Left lobe of liver (tissue), 2 donors: Measurements from ENCODE around the gene HBM. TPM values are rescaled to one million over a fixed set of nuclear protein-coding genes. Genes with fewer than 3 reads are reported as not detected.
"Not testable (repeated sequence)": the region's sequence is repeated elsewhere in the genome, so short reads cannot be mapped to it uniquely, and the experiment has no call there.

Experiments used
- ATAC-seq: fragments of 200-7000 bp; cut with Tn5 transposase; one replicate; pipeline ENCODE4 v1.9.1; 2020; ENCODE audit warnings: mild to moderate bottlenecking, moderate library complexity
- DNase-seq: peaks from one replicate; pipeline ENCODE4 v3.0.0-alpha.2; 2020; ENCODE audit warnings: low spot score
- total RNA-seq: library from RNA; stranded (reverse); gene quantifications from one replicate; pipeline ENCODE4 v1.2.1, GENCODE V29; 2021
- donor health status: DM: no; HTN: no; CAD: no; lungs with moderate emphysema.
- donor health status: DM: no; HTN: yes; CAD: no.

The HBM gene
- total RNA-seq, 1 donor from 2014 or later: 0.40 TPM

GRCh38 chr16:180681-181564 is 15.1 kb downstream of the HBM start:
- ATAC-seq (peak; percentile 45), DNase-seq (no peak)

DNA sequence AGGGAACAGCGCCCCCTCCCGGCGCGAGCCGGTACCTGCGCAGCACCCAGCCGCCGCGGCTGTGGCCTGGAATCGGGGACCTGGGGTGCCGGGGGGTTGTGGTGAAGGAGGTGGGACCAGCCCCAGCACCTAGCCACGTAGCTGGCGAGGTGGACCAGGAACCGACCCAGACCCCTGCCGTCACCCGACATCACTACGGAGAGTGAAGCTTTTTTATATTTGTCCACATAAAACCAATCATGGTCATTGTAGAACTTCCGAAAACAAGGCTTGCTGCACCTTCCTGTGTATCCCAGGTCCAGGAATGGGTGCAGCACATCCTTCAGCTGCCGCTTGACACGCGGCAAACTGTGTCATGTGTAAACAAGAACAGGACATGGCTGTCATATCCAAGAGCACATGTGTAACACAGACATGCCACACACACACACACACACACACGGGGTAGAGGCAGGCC is 15.8 kb downstream of the HBM start:
- DNase-seq (peak; percentile 72), ATAC-seq (peak; percentile 93)

- ATAC-seq (no peak), DNase-seq (no peak)
These were observed 17.2 kb downstream of the HBM start for GRCh38 chr16:183005-183404.

- no peak for DNase-seq
- no peak for ATAC-seq
These were observed 19.4 kb downstream of the HBM start for GRCh38 chr16:185213-185612.

- DNase-seq (no peak), ATAC-seq (no peak)
These were observed 19.9 kb downstream of the HBM start for GRCh38 chr16:185691-186090.

DNA sequence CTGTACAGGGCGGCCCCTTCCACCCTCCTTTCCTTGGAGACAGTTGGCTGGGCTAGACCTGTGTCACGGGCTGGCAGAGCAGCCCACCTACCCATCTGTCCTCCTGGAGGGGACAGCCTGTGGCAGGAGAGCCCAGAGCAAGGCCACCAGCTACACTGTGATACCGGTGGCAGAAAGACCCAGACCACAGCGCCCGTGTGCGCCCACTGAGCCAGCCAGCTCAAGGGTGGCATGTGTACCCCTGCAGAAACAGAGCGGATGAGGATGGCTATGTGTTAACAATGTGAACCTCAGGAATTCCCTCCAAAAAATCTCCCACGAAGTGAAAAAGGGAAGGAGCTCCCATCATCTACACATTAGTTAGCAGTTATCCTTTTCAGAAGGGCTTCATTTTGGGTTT is 21.6 kb downstream of the HBM start:
- DNase-seq (no peak), ATAC-seq (no peak)

GRCh38 chr16:188674-189073 is 22.9 kb downstream of the HBM start:
- no peak for DNase-seq
- peak; percentile 38 for ATAC-seq

GRCh38 chr16:189604-190186 is 23.9 kb downstream of the HBM start:
- DNase-seq (no peak), ATAC-seq (no peak)

DNA sequence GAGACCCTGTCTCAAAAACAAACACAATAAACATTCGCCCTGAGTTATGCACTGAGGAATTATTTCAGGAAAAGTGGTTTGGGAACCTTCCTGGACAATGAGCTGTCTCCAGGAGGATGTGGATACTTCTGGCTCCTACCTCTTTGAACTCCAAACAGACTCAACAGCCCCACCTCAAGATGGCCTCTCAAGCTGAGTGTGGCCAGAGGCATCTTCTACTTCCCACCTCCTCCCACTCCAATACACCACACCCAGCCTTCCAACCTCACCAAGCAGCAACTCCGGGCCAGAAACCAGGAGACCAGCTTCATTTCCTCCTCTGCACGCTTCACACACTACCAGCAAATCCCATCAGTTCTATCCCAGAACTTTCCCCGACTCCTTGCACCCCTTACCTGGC is 26.1 kb downstream of the HBM start:
- no peak for DNase-seq
- ATAC-seq: no peak

DNA sequence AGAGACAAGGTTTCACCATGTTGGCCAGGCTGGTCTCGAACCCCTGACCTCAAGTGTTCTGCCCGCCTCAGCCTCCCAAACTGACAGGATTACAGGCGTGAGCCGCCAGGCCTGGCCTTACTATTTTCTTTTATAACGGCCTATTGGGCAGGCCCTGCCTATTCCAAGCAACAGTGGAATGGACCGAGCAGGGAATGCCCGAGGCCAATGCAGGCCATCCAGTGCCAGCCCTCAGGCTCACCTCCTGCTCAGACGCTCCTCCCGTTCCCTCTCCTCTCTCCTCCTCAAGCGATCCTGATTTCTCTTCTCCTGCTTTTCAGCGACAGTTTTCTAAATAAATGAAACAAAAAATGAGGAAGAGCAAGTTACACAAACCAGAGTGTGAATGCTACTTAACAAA is 26.9 kb downstream of the HBM start:
- ATAC-seq (no peak), DNase-seq (no peak)

DNA sequence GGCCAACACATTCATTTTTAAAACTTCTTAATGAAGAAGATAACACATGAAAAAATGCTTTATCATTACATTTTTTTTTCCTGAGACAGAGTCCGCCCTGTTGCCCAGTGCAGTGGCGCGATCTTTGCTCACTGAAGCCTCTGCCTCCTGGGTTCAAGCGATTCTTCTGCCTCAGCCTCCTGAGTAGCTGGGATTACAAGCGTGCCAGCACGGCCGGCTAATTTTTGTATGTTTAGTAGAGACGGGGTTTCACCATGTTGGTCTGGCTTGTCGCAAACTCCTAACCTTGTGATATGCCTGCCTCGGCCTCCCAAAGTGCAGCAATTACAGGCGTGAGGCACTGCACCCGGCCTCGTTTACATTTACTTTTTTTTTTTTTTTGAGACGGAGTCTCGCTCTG is 27.7 kb downstream of the HBM start:
- no peak for ATAC-seq
- DNase-seq: no peak

GRCh38 chr16:194516-194915 is 28.7 kb downstream of the HBM start:
- no peak for DNase-seq

GRCh38 chr16:200388-200787 is 34.6 kb downstream of the HBM start:
- ATAC-seq (no peak), DNase-seq (no peak)

More at GRCh38 chr16:194516-194915, 28.7 kb downstream of the HBM start:
- no peak for ATAC-seq

DNA sequence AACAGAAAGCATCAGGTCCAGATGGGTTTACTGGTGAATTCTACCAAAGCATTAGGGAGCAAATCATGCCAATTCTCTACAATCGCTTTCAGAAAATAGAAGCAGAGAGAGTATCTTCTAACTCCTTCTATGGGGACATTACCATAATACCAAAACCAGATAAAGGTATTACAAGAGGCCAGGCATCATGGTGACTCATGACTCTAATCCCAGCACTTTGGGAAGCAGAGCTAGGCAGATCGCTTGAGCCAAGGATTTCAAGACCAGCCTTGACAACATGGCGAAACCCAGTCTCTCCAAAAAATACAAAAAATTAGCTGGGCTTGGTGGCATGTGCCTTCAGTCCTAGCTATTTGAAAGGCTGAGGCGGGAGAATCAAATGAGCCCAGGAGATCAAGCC is 37.5 kb downstream of the HBM start:
- ATAC-seq (no peak), DNase-seq (no peak)

DNA sequence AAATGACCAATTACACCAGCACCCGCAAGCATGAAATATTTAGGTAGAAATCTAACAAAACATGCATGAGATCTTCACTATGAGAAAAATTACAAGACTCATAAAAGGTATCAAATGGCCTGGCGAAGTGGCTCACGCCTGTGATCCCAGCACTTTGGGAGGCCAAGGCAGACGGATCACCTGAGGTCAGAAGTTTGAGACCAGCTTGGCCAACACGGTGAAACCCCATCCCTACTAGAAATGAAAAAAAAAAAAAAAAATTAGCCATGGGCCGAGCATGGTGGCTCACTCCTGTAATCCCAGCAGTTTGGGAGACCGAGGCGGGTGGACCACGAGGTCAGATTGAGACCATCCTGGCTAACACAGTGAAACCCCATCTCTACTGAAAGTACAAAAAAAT is 38.3 kb downstream of the HBM start:
- ATAC-seq, DNase-seq: not testable (repeated sequence)

- not testable (repeated sequence) for ATAC-seq, DNase-seq
These were observed 43.6 kb downstream of the HBM start for GRCh38 chr16:209359-209758.

DNA sequence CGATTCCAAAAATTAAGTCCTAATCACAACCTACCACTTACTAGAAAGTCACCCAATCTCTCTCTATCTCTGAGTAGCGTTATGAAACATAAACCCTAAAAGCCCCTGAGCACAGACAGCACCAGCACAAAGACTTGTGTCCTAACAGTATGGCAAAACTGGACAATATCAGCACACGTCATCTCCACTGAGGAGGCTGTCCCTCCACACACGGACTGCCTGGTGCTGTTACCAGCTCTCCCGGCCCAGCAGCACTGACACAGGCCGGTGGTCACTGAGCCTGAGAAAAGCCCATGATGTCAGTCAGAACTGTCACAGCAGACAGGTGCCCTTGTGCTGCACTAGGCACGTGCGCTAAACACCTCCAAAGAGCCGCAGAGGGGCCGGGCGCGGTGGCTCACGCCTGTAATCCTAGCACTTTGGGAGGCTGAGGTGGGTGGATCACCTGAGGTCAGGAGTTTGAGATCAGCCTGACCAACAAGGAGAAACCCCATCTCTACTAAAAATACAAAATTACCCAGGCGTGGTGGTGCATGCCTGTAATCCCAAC is 45.9 kb downstream of the HBM start:
- DNase-seq, ATAC-seq: not testable (repeated sequence)

- no peak for ATAC-seq
- DNase-seq: no peak
These were observed 47.2 kb downstream of the HBM start for GRCh38 chr16:212999-213398.
